NCI-H748 (cell line): Measurements from ENCODE around the gene USP31.
"Not testable (repeated sequence)": the region's sequence is repeated elsewhere in the genome, so short reads cannot be mapped to it uniquely, and the experiment has no call there.

ENCODE experiments used
- DNase-seq: peaks from one replicate; lab custom pipeline; 2025; ENCODE audit not compliant: unreplicated experiment; lab: John Stamatoyannopoulos, UW

The USP31 gene

GRCh38 chr16:23101012-23101550, 48.2 kb downstream of the USP31 start:
- no peak for DNase-seq

DNA sequence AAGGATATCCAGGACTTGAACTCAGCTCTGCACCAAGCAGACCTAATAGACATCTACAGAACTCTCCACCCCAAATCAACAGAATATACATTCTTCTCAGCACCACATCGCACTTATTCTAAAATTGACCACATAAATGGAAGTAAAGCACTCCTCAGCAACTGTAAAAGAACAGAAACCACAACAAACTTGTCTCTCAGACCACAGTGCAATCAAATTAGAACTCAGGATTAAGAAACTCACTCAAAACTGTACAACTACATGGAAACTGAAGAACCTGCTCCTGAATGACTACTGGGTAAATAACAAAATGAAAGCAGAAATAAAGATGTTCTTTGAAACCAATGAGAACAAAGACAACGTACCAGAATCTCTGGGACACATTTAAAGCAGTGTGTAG, 52.8 kb downstream of the USP31 start:
- DNase-seq = not testable (repeated sequence)

GRCh38 chr16:23094136-23094535, 55.1 kb downstream of the USP31 start:
- not testable (repeated sequence) for DNase-seq

DNA sequence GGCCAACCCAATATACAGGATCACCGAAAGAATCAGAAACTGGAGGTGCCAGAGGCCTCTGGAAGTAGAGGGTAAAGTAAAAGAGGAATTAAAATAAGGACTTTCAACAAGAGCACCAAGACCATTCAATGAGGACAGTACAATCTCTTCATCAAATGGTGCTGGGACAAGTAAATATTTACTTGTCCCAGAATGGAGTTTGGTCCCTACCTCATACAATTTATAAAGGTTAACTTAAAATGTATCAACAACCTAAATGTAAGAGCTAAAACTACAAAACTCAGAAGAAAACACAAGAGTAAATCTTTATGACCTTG, 56.5 kb downstream of the USP31 start:
- no peak for DNase-seq

- no peak for DNase-seq
Observed at GRCh38 chr16:23092072-23092800, 57.0 kb downstream of the USP31 start.

GRCh38 chr16:23089111-23089510, 60.1 kb downstream of the USP31 start:
- no peak for DNase-seq

- DNase-seq = no peak
Observed at GRCh38 chr16:23088018-23088417, 61.2 kb downstream of the USP31 start.

DNA sequence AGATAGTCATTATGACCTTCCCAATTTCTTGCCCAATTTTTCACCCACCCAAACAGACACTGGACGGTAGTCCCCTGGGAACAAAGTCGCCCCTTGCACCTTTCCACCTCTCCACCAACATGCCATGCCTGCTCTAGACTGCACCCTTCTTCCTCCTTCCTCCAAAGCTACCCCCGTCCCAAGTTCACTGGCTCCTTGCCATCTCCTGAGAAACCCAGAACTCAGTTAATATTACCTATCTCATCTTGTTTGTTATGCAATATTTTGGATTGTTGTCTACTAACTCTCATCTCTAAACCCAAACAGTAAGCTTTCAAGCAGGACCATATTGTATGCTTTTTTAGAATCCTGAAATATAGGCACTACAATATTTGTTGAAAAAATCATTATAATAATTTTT, 63.3 kb downstream of the USP31 start:
- no peak for DNase-seq

GRCh38 chr16:23082161-23082788, 67.0 kb downstream of the USP31 start:
- DNase-seq = peak; percentile 14

- no peak for DNase-seq
Observed at GRCh38 chr16:23081675-23082119, 67.6 kb downstream of the USP31 start.

DNA sequence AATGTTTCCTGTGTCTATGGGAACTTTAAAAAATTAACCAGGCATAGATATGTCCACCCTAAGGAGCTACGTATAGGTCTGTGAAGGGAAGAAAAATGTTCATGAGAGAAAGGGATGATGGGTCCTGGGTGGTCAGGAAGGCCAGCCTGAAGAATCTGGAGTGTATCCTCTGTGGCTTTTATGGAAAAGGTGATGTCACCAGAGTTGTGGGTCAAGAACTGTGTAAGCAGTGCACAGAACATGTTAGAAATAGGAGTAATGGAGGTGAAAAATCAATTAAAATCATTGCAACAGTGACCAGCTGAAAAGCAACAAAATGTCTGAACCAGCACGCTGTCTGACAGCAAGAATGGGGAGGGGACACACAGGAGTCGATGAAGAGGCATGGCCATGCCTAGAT, 68.5 kb downstream of the USP31 start:
- DNase-seq = no peak

DNA sequence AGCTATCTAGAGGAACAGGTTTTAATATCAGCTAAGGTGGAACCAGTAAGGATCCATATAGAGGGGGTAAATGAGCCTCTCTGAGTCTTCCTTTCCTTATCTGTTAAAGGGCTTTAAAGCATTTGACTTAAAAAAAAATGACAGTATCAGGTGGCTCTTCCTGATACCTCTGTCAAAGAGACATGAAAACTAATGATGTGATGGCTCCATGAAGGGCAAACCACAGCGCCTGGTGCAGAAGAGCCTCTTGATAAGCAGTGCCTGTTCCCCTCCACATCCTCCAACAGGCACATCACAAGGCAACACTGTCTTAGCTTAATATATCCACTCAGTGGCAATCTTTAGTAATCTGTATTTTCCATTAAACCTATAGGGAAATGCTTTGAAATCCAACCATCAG, 68.9 kb downstream of the USP31 start:
- no peak for DNase-seq

DNA sequence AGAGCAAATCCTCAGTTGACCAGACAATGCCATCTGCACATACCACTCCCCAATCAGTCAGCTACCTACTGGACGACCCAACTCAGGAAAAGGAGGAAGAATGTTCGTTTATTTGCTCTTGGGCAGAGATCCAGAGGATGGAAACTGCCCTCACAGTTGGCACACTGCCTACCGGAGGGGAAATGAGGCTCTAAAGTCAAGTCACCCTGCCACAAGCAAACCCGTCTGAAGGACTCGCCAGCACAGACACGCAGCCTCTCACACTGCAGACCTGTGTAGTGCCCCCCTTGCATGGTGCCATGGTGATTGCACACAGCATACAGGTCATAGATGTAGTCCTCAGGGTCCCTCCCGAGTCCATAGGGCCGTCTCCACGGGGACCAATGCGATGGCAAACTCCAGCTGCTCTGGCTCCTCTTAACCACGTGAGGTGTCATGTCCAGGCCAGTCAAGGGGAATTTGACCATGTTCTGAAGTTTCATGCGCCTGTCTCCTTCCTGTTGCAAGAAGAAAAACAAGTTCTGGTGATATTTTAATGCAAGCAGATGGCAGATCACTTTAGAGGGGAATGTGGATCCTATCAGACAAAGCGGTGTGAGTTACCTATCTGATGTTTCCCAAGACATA, 69.5 kb downstream of the USP31 start:
- DNase-seq = peak; percentile 34

DNA sequence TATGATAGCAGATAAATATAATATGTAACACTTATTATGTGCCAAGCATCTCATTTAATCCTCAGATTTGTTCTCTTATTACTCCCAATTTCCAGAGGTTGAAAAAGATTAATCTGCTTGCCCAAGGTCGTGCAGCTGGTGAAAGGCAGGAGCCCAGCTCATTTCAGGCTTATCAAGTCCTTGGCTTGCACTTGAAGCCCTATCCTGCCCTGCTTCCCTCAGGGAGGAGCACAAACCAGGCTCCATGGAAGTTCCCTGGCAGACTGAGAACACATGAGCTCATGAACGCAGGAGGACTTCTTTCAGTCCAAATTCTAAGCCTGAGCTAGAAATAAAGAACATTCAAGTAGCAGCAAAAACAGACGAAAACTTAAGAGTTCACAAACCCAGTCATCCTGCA, 74.8 kb downstream of the USP31 start:
- DNase-seq = no peak

- no peak for DNase-seq
Observed at GRCh38 chr16:23072769-23073549, 76.3 kb downstream of the USP31 start.

DNA sequence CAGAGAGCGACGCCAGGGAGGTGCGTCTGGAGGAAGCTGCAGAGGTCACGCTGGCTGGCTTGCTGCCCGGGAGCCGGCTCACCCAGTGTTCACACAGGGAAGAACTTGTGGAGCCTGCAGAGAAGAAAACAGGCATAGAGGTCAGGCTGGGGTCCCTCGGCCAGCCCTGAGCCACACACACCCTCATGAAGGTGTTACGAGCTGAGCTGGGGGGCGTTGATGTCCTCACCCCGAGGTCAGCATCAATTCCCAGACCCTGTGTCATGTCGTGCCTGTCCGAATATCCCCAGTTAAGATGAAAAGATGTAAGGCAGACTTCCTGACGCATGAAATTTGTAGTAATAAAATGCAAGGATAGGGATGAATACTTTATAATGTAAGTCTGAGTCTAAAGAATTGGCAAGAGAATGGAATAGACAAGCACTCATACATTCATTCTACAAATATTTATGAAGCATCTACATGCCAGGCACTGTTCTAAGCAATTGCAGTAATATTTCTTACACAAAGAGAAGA, 77.1 kb downstream of the USP31 start:
- DNase-seq = no peak

DNA sequence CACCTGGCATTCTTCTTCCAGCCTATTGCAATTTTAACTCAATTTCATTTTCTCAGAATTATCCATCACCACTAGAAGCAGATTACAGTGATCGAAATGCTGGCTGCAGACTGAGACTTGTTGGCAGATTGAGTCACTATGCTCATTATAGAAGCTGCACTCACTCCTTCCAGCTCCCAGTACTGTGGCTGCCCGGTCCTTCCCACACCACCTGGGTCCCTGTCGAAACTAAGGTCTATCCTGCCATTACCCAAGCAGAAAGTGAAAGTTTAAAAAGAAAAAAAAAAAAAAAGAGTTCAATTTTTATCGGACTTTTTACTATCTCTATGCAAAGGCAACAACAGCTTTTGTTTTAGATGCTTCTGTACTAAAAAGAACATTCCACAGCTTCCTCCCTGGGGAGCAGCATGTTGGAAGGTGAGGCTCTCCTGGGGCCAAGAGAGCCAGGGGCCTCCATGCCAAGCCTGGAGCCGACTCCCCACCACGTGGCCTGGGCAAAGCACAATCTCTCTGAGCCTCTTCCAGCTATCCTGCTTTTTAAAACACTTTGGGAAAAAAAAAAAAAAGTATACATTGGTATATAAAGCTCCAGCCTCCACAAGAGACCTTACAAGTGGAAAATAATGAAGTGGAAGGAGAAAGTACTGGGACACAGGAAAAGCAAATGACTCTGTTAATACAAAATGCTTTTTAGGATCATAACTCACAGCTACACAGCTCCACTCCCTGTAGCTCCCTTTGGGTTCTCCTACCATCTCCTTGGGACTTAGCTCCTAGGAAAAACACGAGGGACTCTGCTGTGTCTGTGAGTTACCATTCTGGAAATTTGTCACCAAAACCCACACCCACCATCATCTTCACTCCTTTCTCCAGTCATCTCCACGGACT, 77.8 kb downstream of the USP31 start:
- DNase-seq = no peak

DNA sequence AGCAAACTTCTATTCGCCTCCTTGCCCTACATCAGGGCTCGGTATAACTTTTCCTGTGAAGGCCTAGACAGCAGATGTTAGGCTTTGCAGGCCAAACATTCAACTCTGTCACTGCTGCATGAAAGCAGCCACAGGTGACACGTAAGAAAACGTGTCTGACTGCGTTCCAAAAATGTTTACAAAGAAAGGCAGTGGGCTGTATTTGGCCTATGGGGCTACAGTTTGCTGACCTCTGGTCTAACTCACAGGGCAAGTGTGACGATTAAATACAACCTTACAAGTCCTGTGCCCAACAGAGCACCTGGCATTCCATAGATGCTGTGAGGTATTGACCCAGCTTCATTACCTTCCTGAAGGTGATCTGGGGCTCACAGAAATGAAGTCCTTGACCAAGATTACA, 79.4 kb downstream of the USP31 start:
- no peak for DNase-seq

- no peak for DNase-seq
Observed at GRCh38 chr16:23068079-23068736, 81.0 kb downstream of the USP31 start.

DNA sequence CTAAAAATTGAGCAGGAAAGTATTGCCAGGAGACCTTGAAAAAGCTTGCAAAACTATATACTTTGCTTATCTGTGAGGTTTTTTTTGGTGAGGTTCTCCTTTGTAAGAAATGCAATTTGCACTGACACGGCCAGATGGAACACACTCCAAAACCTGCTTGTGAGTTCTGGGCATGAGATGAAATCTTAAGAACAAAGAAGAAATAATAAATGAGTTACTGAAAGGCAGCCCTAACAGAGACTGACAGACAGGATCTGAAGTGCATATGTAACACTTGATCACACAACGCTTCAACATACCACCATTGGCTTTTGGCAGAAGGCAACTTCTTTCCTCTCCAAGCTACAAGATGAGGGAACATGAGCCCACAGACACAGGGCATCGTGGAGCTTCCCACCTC, 82.6 kb downstream of the USP31 start:
- no peak for DNase-seq
